Measurements from ENCODE around the gene DOCK9.
"Not testable (repeated sequence)": the region's sequence is repeated elsewhere in the genome, so short reads cannot be mapped to it uniquely, and the experiment has no call there.

Gene DOCK9

GRCh38 chr13:98909016-98909415 lies 68.8 kb downstream of the DOCK9 start:
- DNase-seq = no peak

GRCh38 chr13:98906746-98907502 lies 70.9 kb downstream of the DOCK9 start:
- DNase-seq = no peak

GRCh38 chr13:98905199-98905598 lies 72.7 kb downstream of the DOCK9 start:
- DNase-seq = no peak

- DNase-seq = no peak
Observed at GRCh38 chr13:98900442-98900841, 77.4 kb downstream of the DOCK9 start.

GRCh38 chr13:98897706-98898105 lies 80.2 kb downstream of the DOCK9 start:
- DNase-seq = no peak

GRCh38 chr13:98896868-98897144 lies 81.1 kb downstream of the DOCK9 start:
- no peak for DNase-seq

GRCh38 chr13:98896083-98896867 lies 81.6 kb downstream of the DOCK9 start:
- DNase-seq = no peak

- DNase-seq = not testable (repeated sequence)
Observed at GRCh38 chr13:98894814-98895213, 83.0 kb downstream of the DOCK9 start.

- no peak for DNase-seq
Observed at GRCh38 chr13:98893371-98893770, 84.5 kb downstream of the DOCK9 start.

- peak; percentile 13 for DNase-seq
Observed at GRCh38 chr13:98892821-98893220, 85.0 kb downstream of the DOCK9 start.

- no peak for DNase-seq
Observed at GRCh38 chr13:98892077-98892476, 85.8 kb downstream of the DOCK9 start.

- no peak for DNase-seq
Observed at GRCh38 chr13:98890925-98891324, 86.9 kb downstream of the DOCK9 start.

GRCh38 chr13:98890186-98890585 lies 87.7 kb downstream of the DOCK9 start:
- peak; percentile 23 for DNase-seq

GRCh38 chr13:98889419-98890085 lies 88.3 kb downstream of the DOCK9 start:
- DNase-seq = no peak

- DNase-seq = no peak
Observed at GRCh38 chr13:98888890-98889279, 89.0 kb downstream of the DOCK9 start.

- DNase-seq = no peak
Observed at GRCh38 chr13:98888222-98888889, 89.5 kb downstream of the DOCK9 start.

- DNase-seq = no peak
Observed at GRCh38 chr13:98886587-98887230, 91.2 kb downstream of the DOCK9 start.

- DNase-seq = no peak
Observed at GRCh38 chr13:98885600-98885999, 92.3 kb downstream of the DOCK9 start.

- DNase-seq = no peak
Observed at GRCh38 chr13:98883998-98884397, 93.9 kb downstream of the DOCK9 start.

- no peak for DNase-seq
Observed at GRCh38 chr13:98881390-98881789, 96.5 kb downstream of the DOCK9 start.

- DNase-seq = no peak
Observed at GRCh38 chr13:98880677-98881076, 97.2 kb downstream of the DOCK9 start.

- DNase-seq = no peak
Observed at GRCh38 chr13:98879957-98880356, 97.9 kb downstream of the DOCK9 start.

GRCh38 chr13:98879127-98879520 lies 98.7 kb downstream of the DOCK9 start:
- no peak for DNase-seq

Measured in inflammatory macrophage treated with lipopolysaccharide for 4 hours (primary cell).